Suppressor macrophage treated with lipopolysaccharide for 4 hours (primary cell): ENCODE data around the gene SPANXN4.

ENCODE experiments used
- DNase-seq: peaks from one replicate; pipeline ENCODE4 v3.0.0-alpha.2; 2020

SPANXN4 gene

GRCh38 chrX:143025628-143026027, at the start of gene SPANXN4:
Gene SPANXN4 (plus strand): TSS chrX:143025928. CDS start chrX:143026015, 87 bp downstream.
- no peak for DNase-seq

GRCh38 chrX:142977128-142977914, 48.4 kb upstream of the SPANXN4 start:
- no peak for DNase-seq

GRCh38 chrX:142978130-142978684, 47.5 kb upstream of the SPANXN4 start:
- no peak for DNase-seq

GRCh38 chrX:142982679-142983078, 43.0 kb upstream of the SPANXN4 start:
- DNase-seq = no peak

GRCh38 chrX:142994988-142995387, 30.7 kb upstream of the SPANXN4 start:
- no peak for DNase-seq

GRCh38 chrX:142998447-142999198, 27.1 kb upstream of the SPANXN4 start:
- no peak for DNase-seq

GRCh38 chrX:142999199-142999701, 26.5 kb upstream of the SPANXN4 start:
- DNase-seq = no peak

- DNase-seq = no peak
Measured at GRCh38 chrX:143002206-143002605, 23.5 kb upstream of the SPANXN4 start.

GRCh38 chrX:143017272-143017671, 8.5 kb upstream of the SPANXN4 start:
- DNase-seq = no peak

GRCh38 chrX:143027275-143027674, 1.5 kb downstream of the SPANXN4 start:
- no peak for DNase-seq

- DNase-seq = no peak
Measured at GRCh38 chrX:143047511-143047910, 21.8 kb downstream of the SPANXN4 start.

GRCh38 chrX:143058120-143058519, 32.4 kb downstream of the SPANXN4 start:
- DNase-seq = no peak

GRCh38 chrX:143081231-143081630, 55.5 kb downstream of the SPANXN4 start:
- no peak for DNase-seq

GRCh38 chrX:143082537-143082936, 56.8 kb downstream of the SPANXN4 start:
- DNase-seq = no peak
